Heart right ventricle (tissue), 16 donors: ENCODE measurements around the gene EMB. TPM values are rescaled to one million over a fixed set of nuclear protein-coding genes. Genes with fewer than 3 reads are reported as not detected.
A peak's percentile ranks its signal among the peaks of the same experiment; 100 is the strongest.
"Not testable (repeated sequence)": the region's sequence is repeated elsewhere in the genome, so short reads cannot be mapped to it uniquely, and the experiment has no call there.

ENCODE experiments used
- ATAC-seq, 8 donors: fragments of 200-7000 bp; cut with Tn5 transposase; one replicate each; pipeline ENCODE4 v1.9.1; 2020; ENCODE audit warnings: mild to moderate bottlenecking in 8 of 8, moderate library complexity in 8 of 8, moderate number of reproducible peaks in 1 of 8
- DNase-seq, 2 donors: peaks; one replicate each; pipeline ENCODE4 v3.0.0-alpha.2; 2020
- H3K27ac ChIP-seq, 10 donors: fragments of 200-600 bp; sonication (generic) in 2 of 10; one replicate each; pipeline versions ENCODE4 v1.5.0 to v1.8.0; 2020 to 2022; ENCODE audit warnings: mild to moderate bottlenecking in 3 of 10
- H3K27me3 ChIP-seq, 7 donors: fragments of 200-600 bp; one replicate each; pipeline ENCODE4 v1.8.0; 2021 to 2022; ENCODE audit warnings: mild to moderate bottlenecking in 2 of 7
- H3K36me3 ChIP-seq, 9 donors: fragments of 200-600 bp; sonication (generic) in 1 of 9; one replicate each; pipeline versions ENCODE4 v1.5.0 to v1.8.0; 2020 to 2022; ENCODE audit warnings: mild to moderate bottlenecking in 2 of 9
- H3K4me1 ChIP-seq, 9 donors: fragments of 200-600 bp; sonication (generic) in 1 of 9; one replicate each; pipeline versions ENCODE4 v1.5.0 to v1.8.0; 2020 to 2022; ENCODE audit warnings: mild to moderate bottlenecking in 4 of 9
- H3K4me3 ChIP-seq, 10 donors: fragments of 200-600 bp; sonication (generic) in 2 of 10; one replicate each; pipeline versions ENCODE4 v1.5.0 to v1.8.0; 2020 to 2022; ENCODE audit warnings: mild to moderate bottlenecking in 7 of 10, moderate library complexity in 2 of 10
- H3K9me3 ChIP-seq, 11 donors: fragments of 200-600 bp in 10 of 11; sonication (generic) in 2 of 11; one replicate each; pipeline versions ENCODE4 v1.5.0 to v1.8.0; 2013 to 2022; ENCODE audit warnings: mild to moderate bottlenecking in 2 of 11, control low read depth in 1 of 11, moderate library complexity in 1 of 11
- CTCF ChIP-seq, 9 donors: fragments of 200-600 bp; sonication (generic) in 2 of 9; IDR thresholded peaks; one replicate each; pipeline versions ENCODE4 v1.5.0 to v1.8.0; 2021 to 2022; ENCODE audit warnings: antibody characterized with exemption in 9 of 9, mild to moderate bottlenecking in 5 of 9, moderate library complexity in 1 of 9
- WGBS, 2 donors: extraction: QIAGEN DNeasy Blood & Tissue Kit; methylation state at CpG; one replicate each; pipeline ENCODE4 v1.1.7; 2013; ENCODE audit warnings: inconsistent platforms in 1 of 2; 5-methylcytosine and 5-hydroxymethylcytosine counted together
- intact Hi-C, 10 donors: fragments of 100-400 bp; cut with DNase I; formaldehyde crosslinking; loops; one replicate each; pipeline versions ENCODE4 v1.11.1 to v1.14.2; 2022
- polyA plus RNA-seq, 2 donors: library from polyadenylated mRNA; stranded (reverse); fragments of 200-250 nt; gene quantifications; one replicate each; pipeline ENCODE4 v1.2.3, GENCODE V29; 2013
- total RNA-seq, 10 donors: library from RNA; stranded (reverse); fragmentation: NEBNext Ultra II Directional in 3 of 10; extraction: Animal tissue kit (Norgen Biotek cat#: 25700) in 3 of 10; gene quantifications; one replicate each; pipeline versions ENCODE4 v1.2.1 to v1.2.4, GENCODE V29; 2021 to 2023
- donor health status: Arrhythmogenic right ventricular cardiomyopathy.
- donor health status: ischemic (EF 13 %, LVEDD 7.1; RV severe dilation, severe dysfunction).
- donor health status: healthy with polysubstance abuse.
- donor health status: DM: no; HTN: yes; CAD: no.
- donor health status: DM: no; HTN: no; CAD: no.
- donor health status: ischemic (EF 25% LVEDD 6.9; RV normal size, moderate dysfunction).
- donor health status: ischemic (EF 25% LVEDD 5.7; RV mildly dilated, moderate dysfunction).
- donor health status: healthy.
- donor health status: DM: yes; HTN: yes; CAD: no.
- donor health status: Ischemic cardiomyopathy.
- donor health status: ischemic (EF 35%, LVEDD 5.7; RV mildly dilated, moderate dysfunction).
- donor health status: nonischemic (EF 11% LVEDD 7.7; RV severe dilation, severe dysfunction).
- donor health status: DM: yes; HTN: yes; CAD: no.
- donor health status: PGD.
- donor health status: ischemic (EF 29% LVEDD 5.4; RV normal size, mild dysfunction).
- donor health status: nonischemic (EF 23%, LVEDD 6.1; RV moderate dilation, normal function).

EMB gene
- total and polyA plus RNA-seq, 12 donors: 0.93 to 25.0 (median 10.4) TPM

GRCh38 chr5:50447228-50447627, 6.1 kb upstream of the EMB start:
- DNase-seq (no peak), ATAC-seq (no peak)
- intact Hi-C loops: no loop called here
- Histone ChIP-seq H3K36me3 (no peaks in the 10 kb centered on the region), H3K9me3 (peaks cover 0 to 4% (median 0%) of the 10 kb centered on the region in 11 donors), H3K27ac (no peak overlapping the region), H3K4me3 (no peak overlapping the region), H3K4me1 (peaks cover 0 to 22% (median 0%) of the 10 kb centered on the region in 9 donors), H3K27me3 (no peaks in the 10 kb centered on the region)
- TF ChIP-seq CTCF (IDR thresholded peaks at IDR 0.05): no peak

DNA sequence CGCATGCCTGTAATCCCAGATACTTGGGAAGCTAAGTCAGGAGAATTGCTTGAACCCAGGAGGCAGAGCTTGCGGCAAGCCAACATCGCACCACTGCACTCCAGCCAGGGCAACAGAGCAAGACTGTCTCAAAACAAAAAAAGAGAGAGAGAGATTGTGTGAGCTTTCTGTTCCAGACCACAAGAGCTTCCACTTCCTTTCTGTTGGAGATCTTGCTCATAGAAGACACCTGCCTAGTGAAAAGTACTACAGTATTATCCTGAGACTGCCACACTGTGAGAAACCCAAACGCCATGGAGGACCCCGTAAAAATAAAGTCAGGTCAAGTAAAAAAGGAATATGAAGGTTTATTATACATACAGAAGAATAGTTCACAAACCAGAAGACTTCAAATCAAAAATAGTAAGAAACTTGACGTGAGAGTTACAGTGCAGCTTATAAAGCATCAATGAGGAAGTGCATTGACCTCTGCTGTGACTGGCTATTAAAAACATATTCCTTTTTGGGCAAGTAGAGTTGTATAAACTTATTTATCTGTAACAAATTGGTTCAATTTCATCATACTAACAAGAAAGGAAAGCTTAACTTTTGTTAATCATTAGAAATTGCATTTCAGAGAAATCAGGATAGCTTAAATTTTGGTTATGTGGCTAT, 4.3 kb upstream of the EMB start:
- Histone ChIP-seq H3K36me3 (no peaks in the 10 kb centered on the region), H3K27ac (peak overlapping the region in 1 of 10 donors; percentile 49), H3K4me3 (peak overlapping the region in 1 of 10 donors; percentile 12), H3K9me3 (peaks cover 0 to 4% (median 0%) of the 10 kb centered on the region in 11 donors), H3K4me1 (peaks cover 0 to 31% (median 5%) of the 10 kb centered on the region in 9 donors), H3K27me3 (peaks cover 0 to 11% (median 9%) of the 10 kb centered on the region in 7 donors)
- intact Hi-C loops: no loop called here
- DNase-seq: no peak
- 83 to 87% methylated on average over 6 of the region's 6 CpGs for WGBS, 2 donors
- peak in 1 of 8 donors; percentile 28 for ATAC-seq
- no peak for TF ChIP-seq CTCF (IDR thresholded peaks at IDR 0.05)

- WGBS, 2 donors: 37 to 49% methylated on average over 3 of the region's 4 CpGs
- H3K4me3 ChIP-seq, ATAC-seq, H3K9me3 ChIP-seq, intact Hi-C loops, H3K36me3 ChIP-seq, DNase-seq: not testable (repeated sequence)
- Histone ChIP-seq H3K27me3 (peaks cover 0 to 22% (median 13%) of the 10 kb centered on the region in 7 donors), H3K4me1 (peaks cover 0 to 37% (median 5%) of the 10 kb centered on the region in 9 donors), H3K27ac (peak overlapping the region in 1 of 10 donors; percentile 94)
These were observed 1.8 kb upstream of the EMB start for GRCh38 chr5:50442559-50443539.

DNA sequence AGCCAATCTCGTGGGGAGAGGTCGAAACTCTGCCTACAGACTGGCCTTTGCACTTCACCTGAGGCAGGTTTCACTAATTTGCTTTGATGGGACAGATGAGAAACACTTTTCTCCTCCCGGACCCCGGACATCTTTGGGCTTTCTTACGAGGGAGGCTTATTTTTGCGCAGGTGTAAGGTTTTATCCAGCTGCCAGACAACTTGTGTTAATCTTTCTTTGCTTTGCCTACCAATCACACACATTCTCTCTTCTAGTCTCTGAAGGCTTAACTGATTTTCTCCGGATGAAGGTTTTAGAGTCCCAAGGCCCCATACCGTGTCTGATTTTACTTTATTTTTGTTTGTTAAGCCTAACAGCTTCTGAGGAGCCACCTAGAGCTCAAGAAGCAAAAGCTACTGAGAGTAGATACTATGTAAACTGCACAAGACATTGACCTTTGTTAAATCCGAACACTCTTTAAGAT, 436 bp upstream of the EMB start:
- Histone ChIP-seq H3K27me3 (peaks cover 0 to 22% (median 13%) of the 10 kb centered on the region in 7 donors), H3K27ac (peak overlapping the region in 6 of 10 donors; percentile 35 to 94 (median 56)), H3K4me3 (peak overlapping the region; percentile 35 to 82 (median 60)), H3K9me3 (peaks cover 0 to under 1% (median 0%) of the 10 kb centered on the region in 11 donors), H3K36me3 (no peaks in the 10 kb centered on the region), H3K4me1 (peaks cover 0 to 40% (median 5%) of the 10 kb centered on the region in 9 donors)
- TF ChIP-seq CTCF (IDR thresholded peaks at IDR 0.05): no peak
- DNase-seq (no peak), ATAC-seq (no peak)
- intact Hi-C loops: no loop called here
- WGBS, 2 donors: 22 to 27% methylated on average over 9 of the region's 9 CpGs
